ENCODE data around the gene C4orf50. TPM values are rescaled to one million over a fixed set of nuclear protein-coding genes. Genes with fewer than 3 reads are reported as not detected.

The C4orf50 gene
- total RNA-seq = 0.09 TPM
- long read RNA-seq = 0 reads

- no peak within 1 kb of the TSS for H3K27ac ChIP-seq
- no peaks in the 10 kb centered on the region for H3K4me1 ChIP-seq
- TF ChIP-seq CTCF (IDR thresholded peaks at IDR 0.05) = no peak
- H3K4me3 ChIP-seq = no peak within 1 kb of the TSS
- H3K9me3 ChIP-seq = no peaks in the 10 kb centered on the region
- H3K27me3 ChIP-seq (ENCODE audit: low read depth) = peaks cover 12% of the 10 kb centered on the region
- DNase-seq = no peak
- no peaks in the 10 kb centered on the region for H3K36me3 ChIP-seq
- ATAC-seq = no peak
- intact Hi-C loops (cut with DNase I) = no loop called here
These were observed at the start of gene C4orf50 for GRCh38 chr4:6018331-6018730. Gene C4orf50, minus strand, starts transcription at chr4:6018431.

GRCh38 chr4:6065934-6066590 lies 47.8 kb upstream of the C4orf50 start:
- Histone ChIP-seq H3K27ac (no peak overlapping the region), H3K9me3 (no peaks in the 10 kb centered on the region), H3K27me3 (ENCODE audit: low read depth) (peaks cover 7% of the 10 kb centered on the region), H3K4me3 (no peak overlapping the region), H3K36me3 (no peaks in the 10 kb centered on the region), H3K4me1 (no peaks in the 10 kb centered on the region)
- DNase-seq (no peak), ATAC-seq (no peak)
- no peak for TF ChIP-seq CTCF (IDR thresholded peaks at IDR 0.05)
- intact Hi-C loops (cut with DNase I) = no loop called here

GRCh38 chr4:6065166-6065565 lies 46.9 kb upstream of the C4orf50 start:
- intact Hi-C loops (cut with DNase I) = no loop called here
- H3K36me3 ChIP-seq = no peaks in the 10 kb centered on the region
- TF ChIP-seq CTCF (IDR thresholded peaks at IDR 0.05) = no peak
- H3K9me3 ChIP-seq = peaks cover 5% of the 10 kb centered on the region
- DNase-seq (no peak), ATAC-seq (no peak)
- H3K27me3 ChIP-seq (ENCODE audit: low read depth) = peaks cover 7% of the 10 kb centered on the region
- H3K4me3 ChIP-seq = no peak overlapping the region
- H3K27ac ChIP-seq = no peak overlapping the region
- H3K4me1 ChIP-seq = no peaks in the 10 kb centered on the region

- Histone ChIP-seq H3K27me3 (ENCODE audit: low read depth) (peaks cover 7% of the 10 kb centered on the region), H3K4me3 (no peak overlapping the region), H3K9me3 (peaks cover 12% of the 10 kb centered on the region), H3K36me3 (no peaks in the 10 kb centered on the region), H3K4me1 (no peaks in the 10 kb centered on the region), H3K27ac (no peak overlapping the region)
- no peak for TF ChIP-seq CTCF (IDR thresholded peaks at IDR 0.05)
- no peak for ATAC-seq
- intact Hi-C loops (cut with DNase I) = no loop called here
- DNase-seq = no peak
These were observed 46.2 kb upstream of the C4orf50 start for GRCh38 chr4:6064383-6064782.

- ATAC-seq = no peak
- Histone ChIP-seq H3K27ac (no peak overlapping the region), H3K4me3 (no peak overlapping the region), H3K9me3 (peaks cover 19% of the 10 kb centered on the region), H3K4me1 (no peaks in the 10 kb centered on the region), H3K27me3 (ENCODE audit: low read depth) (peaks cover 6% of the 10 kb centered on the region), H3K36me3 (no peaks in the 10 kb centered on the region)
- intact Hi-C loops (cut with DNase I) = no loop called here
- no peak for TF ChIP-seq CTCF (IDR thresholded peaks at IDR 0.05)
- no peak for DNase-seq
These were observed 45.5 kb upstream of the C4orf50 start for GRCh38 chr4:6063684-6064083.
